ENCODE results near the gene ARSG.

GRCh38 chr17:68299817-68300216, 8.5 kb downstream of the ARSG start:
- TF ChIP-seq RAD21 (IDR thresholded peaks at IDR 0.05; ENCODE audit: low read depth) = no peak
- TF ChIP-seq TEAD4 (IDR thresholded peaks at IDR 0.05) = no peak
- TF ChIP-seq ZBTB7A (IDR thresholded peaks at IDR 0.05; ENCODE audit: low read depth) = no peak
- no peak for TF ChIP-seq EP300 (IDR thresholded peaks at IDR 0.05; ENCODE audit: borderline replicate concordance)
- TF ChIP-seq CEBPB (IDR thresholded peaks at IDR 0.05) = no peak
- no peak for TF ChIP-seq FOXM1 (IDR thresholded peaks at IDR 0.05; ENCODE audit: borderline replicate concordance, low read depth)
- no peak for TF ChIP-seq CREB1 (IDR thresholded peaks at IDR 0.05; ENCODE audit: low read depth)
- no peak for TF ChIP-seq USF1 (IDR thresholded peaks at IDR 0.05)
- TF ChIP-seq, protein P1, sequence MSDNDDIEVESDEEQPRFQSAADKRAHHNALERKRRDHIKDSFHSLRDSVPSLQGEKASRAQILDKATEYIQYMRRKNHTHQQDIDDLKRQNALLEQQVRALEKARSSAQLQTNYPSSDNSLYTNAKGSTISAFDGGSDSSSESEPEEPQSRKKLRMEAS (IDR thresholded peaks at IDR 0.05) = no peak
- TF ChIP-seq TAF1 (IDR thresholded peaks at IDR 0.05; ENCODE audit: low read depth) = no peak
- no peak for TF ChIP-seq YY1 (IDR thresholded peaks at IDR 0.05; ENCODE audit: low read depth)
- TF ChIP-seq, protein P2, sequence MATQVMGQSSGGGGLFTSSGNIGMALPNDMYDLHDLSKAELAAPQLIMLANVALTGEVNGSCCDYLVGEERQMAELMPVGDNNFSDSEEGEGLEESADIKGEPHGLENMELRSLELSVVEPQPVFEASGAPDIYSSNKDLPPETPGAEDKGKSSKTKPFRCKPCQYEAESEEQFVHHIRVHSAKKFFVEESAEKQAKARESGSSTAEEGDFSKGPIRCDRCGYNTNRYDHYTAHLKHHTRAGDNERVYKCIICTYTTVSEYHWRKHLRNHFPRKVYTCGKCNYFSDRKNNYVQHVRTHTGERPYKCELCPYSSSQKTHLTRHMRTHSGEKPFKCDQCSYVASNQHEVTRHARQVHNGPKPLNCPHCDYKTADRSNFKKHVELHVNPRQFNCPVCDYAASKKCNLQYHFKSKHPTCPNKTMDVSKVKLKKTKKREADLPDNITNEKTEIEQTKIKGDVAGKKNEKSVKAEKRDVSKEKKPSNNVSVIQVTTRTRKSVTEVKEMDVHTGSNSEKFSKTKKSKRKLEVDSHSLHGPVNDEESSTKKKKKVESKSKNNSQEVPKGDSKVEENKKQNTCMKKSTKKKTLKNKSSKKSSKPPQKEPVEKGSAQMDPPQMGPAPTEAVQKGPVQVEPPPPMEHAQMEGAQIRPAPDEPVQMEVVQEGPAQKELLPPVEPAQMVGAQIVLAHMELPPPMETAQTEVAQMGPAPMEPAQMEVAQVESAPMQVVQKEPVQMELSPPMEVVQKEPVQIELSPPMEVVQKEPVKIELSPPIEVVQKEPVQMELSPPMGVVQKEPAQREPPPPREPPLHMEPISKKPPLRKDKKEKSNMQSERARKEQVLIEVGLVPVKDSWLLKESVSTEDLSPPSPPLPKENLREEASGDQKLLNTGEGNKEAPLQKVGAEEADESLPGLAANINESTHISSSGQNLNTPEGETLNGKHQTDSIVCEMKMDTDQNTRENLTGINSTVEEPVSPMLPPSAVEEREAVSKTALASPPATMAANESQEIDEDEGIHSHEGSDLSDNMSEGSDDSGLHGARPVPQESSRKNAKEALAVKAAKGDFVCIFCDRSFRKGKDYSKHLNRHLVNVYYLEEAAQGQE (IDR thresholded peaks at IDR 0.05; ENCODE audit: low read depth) = no peak
